ENCODE results near the gene B4GALNT3. TPM values are rescaled to one million over a fixed set of nuclear protein-coding genes. Genes with fewer than 3 reads are reported as not detected.

Gene B4GALNT3
- total RNA-seq, 4 donors from 2014 or later, result 30.7 to 66.2 (median 35.0) TPM

GRCh38 chr12:490260-490659 is 30.5 kb downstream of the B4GALNT3 start:
- TF ChIP-seq CTCF (IDR thresholded peaks at IDR 0.05) (no peak), POLR2AphosphoS5 (IDR thresholded peaks at IDR 0.05) (no peak), EP300 (IDR thresholded peaks at IDR 0.05) (no peak), POLR2A (IDR thresholded peaks at IDR 0.05) (no peak)
- Histone ChIP-seq H3K9me3 (no peaks in the 10 kb centered on the region), H3K27ac (no peak overlapping the region), H3K4me3 (no peak overlapping the region), H3K4me1 (no peaks in the 10 kb centered on the region), H3K36me3 (no peaks in the 10 kb centered on the region), H3K27me3 (no peaks in the 10 kb centered on the region)
- no peak for DNase-seq (ENCODE audit: low spot score in 2 of 2)

- TF ChIP-seq POLR2A (IDR thresholded peaks at IDR 0.05), result no peak
- TF ChIP-seq POLR2AphosphoS5 (IDR thresholded peaks at IDR 0.05), result no peak
- no peak for TF ChIP-seq CTCF (IDR thresholded peaks at IDR 0.05)
- no peak for TF ChIP-seq EP300 (IDR thresholded peaks at IDR 0.05)
- no peak for DNase-seq (ENCODE audit: low spot score in 2 of 2)
- no peaks in the 10 kb centered on the region for H3K4me1 ChIP-seq
- H3K4me3 ChIP-seq, result no peak overlapping the region
- H3K9me3 ChIP-seq, result no peaks in the 10 kb centered on the region
- H3K27me3 ChIP-seq, result no peaks in the 10 kb centered on the region
- H3K27ac ChIP-seq, result no peak overlapping the region
- 88% methylated on average over 3 of the region's 3 CpGs for WGBS
- H3K36me3 ChIP-seq, result no peaks in the 10 kb centered on the region
Measured at GRCh38 chr12:495466-495865, 35.7 kb downstream of the B4GALNT3 start.

DNA sequence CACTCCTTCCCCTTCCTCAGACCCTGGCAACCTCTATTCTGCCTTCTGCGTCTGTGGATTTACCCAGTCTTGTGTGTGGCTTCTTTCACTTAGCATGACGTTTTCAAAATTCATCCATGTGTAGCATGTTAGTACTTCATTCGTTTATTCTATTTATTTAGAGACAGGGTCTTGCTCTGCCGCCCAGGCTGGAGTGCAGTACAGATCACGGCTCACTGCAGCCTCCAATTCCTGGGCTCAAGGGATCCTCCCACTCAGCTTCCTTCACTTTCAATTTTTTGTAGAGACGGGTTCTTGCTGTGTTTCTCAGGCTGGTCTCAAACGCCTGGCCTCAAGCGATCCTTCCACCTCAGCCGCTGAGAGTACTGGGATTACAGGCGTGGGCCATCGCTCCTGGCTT is 37.0 kb downstream of the B4GALNT3 start:
- Histone ChIP-seq H3K4me1 (no peaks in the 10 kb centered on the region), H3K27ac (no peak overlapping the region), H3K27me3 (no peaks in the 10 kb centered on the region), H3K9me3 (no peaks in the 10 kb centered on the region), H3K36me3 (no peaks in the 10 kb centered on the region), H3K4me3 (no peak overlapping the region)
- WGBS, result 89% methylated on average over 11 of the region's 11 CpGs
- no peak for DNase-seq (ENCODE audit: low spot score in 2 of 2)
- TF ChIP-seq POLR2AphosphoS5 (IDR thresholded peaks at IDR 0.05), result no peak
- no peak for TF ChIP-seq EP300 (IDR thresholded peaks at IDR 0.05)
- TF ChIP-seq CTCF (IDR thresholded peaks at IDR 0.05), result no peak
- TF ChIP-seq POLR2A (IDR thresholded peaks at IDR 0.05), result no peak

- 81% methylated on average over 9 of the region's 9 CpGs for WGBS
- H3K27me3 ChIP-seq, result no peaks in the 10 kb centered on the region
- H3K4me1 ChIP-seq, result peaks cover 6% of the 10 kb centered on the region
- no peaks in the 10 kb centered on the region for H3K9me3 ChIP-seq
- DNase-seq (ENCODE audit: low spot score in 2 of 2), result no peak
- H3K27ac ChIP-seq, result no peak overlapping the region
- H3K36me3 ChIP-seq, result no peaks in the 10 kb centered on the region
- TF ChIP-seq POLR2A (IDR thresholded peaks at IDR 0.05) (no peak), POLR2AphosphoS5 (IDR thresholded peaks at IDR 0.05) (no peak), CTCF (IDR thresholded peaks at IDR 0.05) (no peak), EP300 (IDR thresholded peaks at IDR 0.05) (no peak)
- H3K4me3 ChIP-seq, result no peak overlapping the region
Measured at GRCh38 chr12:497501-498160, 37.9 kb downstream of the B4GALNT3 start.

DNA sequence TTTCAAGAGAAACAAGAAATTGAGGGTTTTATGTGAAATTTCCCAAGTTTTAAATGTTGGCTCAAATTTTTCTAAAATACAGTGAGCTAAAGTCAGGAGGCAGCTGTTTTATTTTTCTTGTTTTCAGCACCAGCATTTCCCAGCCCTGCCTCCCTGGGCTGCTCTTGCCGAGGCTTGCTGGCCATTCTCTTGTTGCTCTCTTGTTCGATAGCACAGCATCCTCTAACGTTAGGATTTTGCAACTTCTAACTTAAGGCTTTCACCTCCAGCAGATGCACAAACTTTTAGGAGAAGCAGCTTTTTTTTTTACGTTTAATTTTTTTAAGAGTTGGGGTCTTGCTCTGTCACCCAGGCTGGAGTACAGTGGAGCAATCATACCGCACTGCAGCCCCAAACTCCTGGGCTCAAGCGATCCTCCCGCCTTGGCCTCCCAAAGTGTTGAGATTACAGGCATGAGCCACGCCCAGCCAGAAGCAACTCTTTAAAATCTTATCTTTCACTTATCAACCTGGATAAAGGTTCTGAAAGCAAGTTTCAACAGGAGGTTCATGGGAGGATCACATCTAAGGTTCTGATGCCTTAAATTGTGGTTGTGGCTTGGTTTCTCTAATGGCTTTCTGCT is 40.2 kb downstream of the B4GALNT3 start:
- Histone ChIP-seq H3K4me3 (no peak overlapping the region), H3K36me3 (no peaks in the 10 kb centered on the region), H3K9me3 (no peaks in the 10 kb centered on the region), H3K27me3 (no peaks in the 10 kb centered on the region), H3K4me1 (peaks cover 12% of the 10 kb centered on the region), H3K27ac (no peak overlapping the region)
- 77% methylated on average over 8 of the region's 8 CpGs for WGBS
- DNase-seq (ENCODE audit: low spot score in 2 of 2), result no peak
- no peak for TF ChIP-seq POLR2AphosphoS5 (IDR thresholded peaks at IDR 0.05)
- no peak for TF ChIP-seq CTCF (IDR thresholded peaks at IDR 0.05)
- TF ChIP-seq POLR2A (IDR thresholded peaks at IDR 0.05), result no peak
- no peak for TF ChIP-seq EP300 (IDR thresholded peaks at IDR 0.05)
